Ishikawa (cell line): ENCODE data around the gene GDF9.

Experiments used
- EGR1 ChIP-seq: IDR thresholded peaks from 2 replicates; pipeline ENCODE4 v1.6.1; 2012
- EP300 ChIP-seq: IDR thresholded peaks from 2 replicates; pipeline ENCODE4 v1.6.1; 2012; ENCODE audit warnings: borderline replicate concordance
- FOXM1 ChIP-seq: IDR thresholded peaks from 2 replicates; pipeline ENCODE4 v1.6.1; 2012; ENCODE audit warnings: low read depth, borderline replicate concordance
- RAD21 ChIP-seq: IDR thresholded peaks from 2 replicates; pipeline ENCODE4 v1.6.1; 2012; ENCODE audit warnings: low read depth
- TAF1 ChIP-seq: IDR thresholded peaks from 2 replicates; pipeline ENCODE4 v1.6.1; 2012; ENCODE audit warnings: low read depth, mild to moderate bottlenecking
- USF1 ChIP-seq: IDR thresholded peaks from 2 replicates; pipeline ENCODE4 v1.6.1; 2012

- no peak for TF ChIP-seq USF1
- TF ChIP-seq RAD21: no peak
- TF ChIP-seq FOXM1: no peak
- no peak for TF ChIP-seq TAF1
- TF ChIP-seq EGR1: no peak
- TF ChIP-seq EP300: no peak
These were observed 31.8 kb upstream of the GDF9 start for GRCh38 chr5:132898094-132898493.
